ENCODE measurements around the gene LRRC1.
A peak's percentile ranks its signal among the peaks of the same experiment; 100 is the strongest.

The LRRC1 gene

DNA sequence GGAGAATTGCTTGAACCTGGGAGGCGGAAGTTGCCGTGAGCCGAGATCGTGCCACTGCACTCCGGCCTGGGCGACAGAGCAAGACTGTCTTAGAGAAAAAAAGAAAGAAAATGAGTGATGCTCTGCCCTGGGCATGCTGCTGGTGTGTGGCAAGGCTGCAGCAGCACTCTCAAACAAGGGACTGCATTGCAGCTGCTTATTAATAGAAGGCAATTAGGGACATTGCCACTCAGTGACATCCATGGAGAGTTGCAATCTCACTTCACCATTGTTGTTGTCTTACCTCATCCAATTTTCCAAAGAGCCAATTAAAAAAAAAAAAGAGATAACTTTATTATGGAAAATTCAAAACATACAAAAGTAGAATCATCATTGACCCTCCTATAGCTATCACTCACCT is 131.1 kb downstream of the LRRC1 start:
- no peak for DNase-seq (ENCODE audit: low read depth)

DNA sequence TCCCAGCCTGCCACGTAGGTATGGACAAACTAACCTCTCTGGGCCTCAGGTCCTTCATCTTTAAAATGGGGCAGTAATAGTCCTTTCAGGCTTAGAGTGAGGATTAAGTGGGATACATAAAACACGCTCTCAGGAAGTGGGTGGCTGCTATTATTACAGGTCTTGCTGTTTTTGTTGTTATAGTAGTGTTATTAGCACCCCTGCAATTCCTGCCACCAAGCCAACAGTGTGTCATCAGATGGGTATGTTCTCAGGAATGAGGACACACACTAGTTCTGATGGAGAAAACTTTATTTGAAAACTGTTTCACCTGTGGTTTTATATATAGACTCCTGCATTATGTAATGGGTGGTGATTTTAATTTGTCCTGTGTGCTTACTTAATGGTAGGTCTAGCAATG is 131.7 kb downstream of the LRRC1 start:
- DNase-seq (ENCODE audit: low read depth): no peak

DNA sequence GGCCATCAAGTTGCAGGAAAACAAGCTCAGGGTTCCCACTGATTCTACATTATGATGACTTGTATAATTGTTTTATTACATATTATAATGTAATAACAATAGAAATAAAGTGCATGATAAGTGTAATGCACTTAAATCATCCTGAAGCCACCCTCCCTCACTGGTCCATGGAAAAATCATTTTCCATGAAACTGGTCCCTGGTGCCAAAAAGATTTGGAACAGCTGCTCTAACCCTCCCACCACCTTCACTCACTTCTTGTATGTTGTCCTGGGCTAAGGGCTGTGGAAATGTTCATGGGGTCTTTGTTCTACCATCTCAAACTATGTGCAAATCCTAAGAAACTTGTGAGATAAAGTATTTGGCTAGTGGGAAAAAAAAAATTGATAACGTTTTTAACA is 133.8 kb downstream of the LRRC1 start:
- DNase-seq (ENCODE audit: low read depth): no peak

DNA sequence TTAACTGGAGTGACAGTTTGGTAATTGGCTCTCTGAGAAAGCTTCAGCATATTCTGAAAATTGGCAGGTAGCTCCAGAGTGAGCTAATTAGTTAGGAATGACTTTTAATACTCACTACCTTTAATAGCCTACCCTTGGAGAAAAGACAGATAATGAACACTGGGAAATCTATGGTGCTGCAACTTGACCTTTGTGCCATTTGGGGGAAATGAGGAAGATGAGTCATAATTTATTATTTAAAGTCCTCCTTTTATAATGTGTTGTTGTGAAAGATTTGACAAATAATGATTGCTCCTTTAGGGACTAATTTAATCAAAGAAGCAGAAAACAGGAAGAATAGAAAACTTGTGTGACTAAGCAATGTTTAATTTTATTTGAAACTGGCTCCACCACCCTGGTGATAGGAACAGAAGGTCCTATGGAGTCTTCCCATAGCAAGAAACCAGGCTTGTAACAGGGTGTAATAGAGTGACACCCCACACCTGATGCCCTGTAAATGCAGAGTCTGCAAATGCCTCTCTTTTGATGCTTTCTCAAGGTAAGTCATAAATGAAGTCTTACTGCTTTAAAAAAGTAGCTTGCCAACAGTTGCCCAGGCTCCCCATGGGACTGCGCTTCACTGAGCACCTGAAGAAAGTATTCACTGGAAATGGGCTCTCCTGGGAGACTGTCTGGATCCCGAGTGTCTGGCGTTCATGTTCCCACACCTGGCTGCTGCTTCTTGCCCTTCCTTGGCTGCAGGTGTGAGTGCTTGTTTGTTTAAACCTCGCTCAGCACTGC is 134.4 kb downstream of the LRRC1 start:
- DNase-seq (ENCODE audit: low read depth): no peak

DNA sequence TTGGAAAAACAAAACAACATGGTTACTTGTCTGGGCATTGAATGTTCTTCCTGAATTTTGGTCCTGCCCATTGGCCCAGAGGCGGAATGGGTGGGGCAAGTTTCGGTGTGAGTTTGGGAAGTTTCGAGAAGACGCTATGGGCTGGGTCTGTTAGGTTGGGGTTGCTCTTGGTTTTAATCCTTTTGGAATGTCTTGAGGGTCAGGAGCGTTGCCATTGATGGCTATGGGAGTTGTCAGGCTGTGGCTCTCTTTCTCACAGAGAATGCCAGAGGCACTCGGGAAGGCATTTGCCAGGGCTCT is 135.0 kb downstream of the LRRC1 start:
- no peak for DNase-seq (ENCODE audit: low read depth)

DNA sequence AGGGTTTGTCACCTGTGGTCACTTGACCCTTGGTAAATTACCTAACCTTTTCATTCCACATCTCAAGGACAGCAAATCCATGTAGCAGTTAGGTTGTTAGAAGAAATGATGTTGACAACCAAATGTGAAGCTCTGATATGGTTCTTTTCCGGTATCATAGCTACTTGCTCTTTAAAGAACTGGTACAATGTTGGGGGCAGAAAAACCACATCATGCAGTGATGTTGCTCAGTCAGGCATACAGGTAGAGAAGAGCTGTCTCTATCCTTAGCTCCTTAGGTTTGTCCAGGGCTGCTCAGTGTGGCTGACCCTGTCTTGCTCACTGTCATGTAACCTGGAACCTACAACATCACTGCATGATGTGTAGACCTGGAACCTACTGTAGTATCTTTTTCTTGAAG is 135.5 kb downstream of the LRRC1 start:
- DNase-seq (ENCODE audit: low read depth): no peak

DNA sequence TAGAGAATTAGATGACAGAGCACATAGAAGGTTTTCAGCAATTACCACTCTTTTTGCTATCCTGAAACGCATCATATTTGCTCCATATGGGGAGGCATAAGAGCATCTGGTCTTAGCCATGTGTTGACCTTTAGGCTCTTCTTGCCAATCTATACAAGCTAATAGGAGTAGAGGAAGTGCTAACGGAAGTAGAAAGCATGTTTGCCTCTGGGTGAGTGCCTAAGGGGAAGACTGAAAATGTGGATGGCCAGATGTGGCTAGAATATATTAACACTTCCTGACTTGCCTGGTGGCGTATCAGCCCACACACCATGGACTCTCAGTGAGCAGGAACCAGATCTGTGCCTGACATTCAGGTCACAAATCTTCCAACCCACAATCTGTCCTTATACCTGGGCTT is 136.3 kb downstream of the LRRC1 start:
- no peak for DNase-seq (ENCODE audit: low read depth)

DNA sequence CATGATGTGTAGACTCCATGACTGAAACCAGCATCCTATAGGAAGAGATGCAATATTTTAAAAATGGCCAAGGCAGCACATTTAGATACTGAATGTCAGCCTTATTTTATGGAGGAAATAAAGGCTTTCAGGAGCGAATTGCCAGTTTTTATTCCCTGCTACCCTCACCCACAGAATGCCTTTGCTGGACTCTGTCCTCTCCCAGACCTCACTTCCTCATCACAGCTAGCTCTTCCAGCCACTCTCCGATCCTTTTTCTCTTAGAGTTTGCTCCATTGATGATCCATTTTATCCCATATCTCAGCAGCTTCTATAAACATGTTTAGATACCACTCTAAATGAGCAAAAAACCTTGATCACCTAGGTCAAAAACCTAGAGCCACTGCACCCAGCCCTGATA is 137.7 kb downstream of the LRRC1 start:
- no peak for DNase-seq (ENCODE audit: low read depth)

DNA sequence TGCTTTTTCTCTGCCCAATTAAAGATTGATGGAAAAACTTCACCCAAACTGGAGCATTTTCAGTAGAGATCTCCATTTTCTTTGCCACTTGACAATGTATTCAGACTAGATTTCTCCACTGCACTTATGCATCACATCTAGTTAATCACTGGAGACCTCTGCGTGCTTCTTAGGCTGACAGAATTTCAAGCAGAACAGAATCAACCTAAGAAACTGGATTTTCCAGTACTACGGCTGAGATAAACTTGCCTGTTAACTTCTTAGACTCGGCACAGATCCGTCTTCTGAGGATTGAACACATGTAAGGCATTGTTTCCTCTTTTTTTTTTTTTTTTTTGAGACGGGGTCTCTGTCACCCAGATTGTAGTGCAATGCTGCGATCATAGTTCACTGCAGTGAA is 139.2 kb downstream of the LRRC1 start:
- DNase-seq (ENCODE audit: low read depth): no peak

DNA sequence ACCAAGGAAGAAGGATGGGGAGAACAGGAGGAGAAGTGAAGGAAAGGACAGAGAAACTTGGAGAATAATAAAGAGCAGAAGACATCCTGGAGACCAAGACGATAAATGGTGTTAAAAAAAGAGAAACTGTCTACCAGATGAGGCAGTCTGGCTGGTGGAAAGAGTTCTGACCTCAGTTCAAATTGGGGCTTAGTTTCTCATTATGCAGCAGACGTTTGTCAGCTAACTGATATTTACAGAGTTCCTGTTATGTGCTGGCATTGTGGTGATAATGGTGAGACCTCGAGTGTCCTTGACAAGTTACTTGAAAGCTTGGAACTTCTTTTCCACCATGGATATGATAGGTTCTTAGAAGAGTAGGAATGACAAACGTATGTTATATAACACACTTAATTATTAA is 142.7 kb downstream of the LRRC1 start:
- DNase-seq (ENCODE audit: low read depth): no peak

DNA sequence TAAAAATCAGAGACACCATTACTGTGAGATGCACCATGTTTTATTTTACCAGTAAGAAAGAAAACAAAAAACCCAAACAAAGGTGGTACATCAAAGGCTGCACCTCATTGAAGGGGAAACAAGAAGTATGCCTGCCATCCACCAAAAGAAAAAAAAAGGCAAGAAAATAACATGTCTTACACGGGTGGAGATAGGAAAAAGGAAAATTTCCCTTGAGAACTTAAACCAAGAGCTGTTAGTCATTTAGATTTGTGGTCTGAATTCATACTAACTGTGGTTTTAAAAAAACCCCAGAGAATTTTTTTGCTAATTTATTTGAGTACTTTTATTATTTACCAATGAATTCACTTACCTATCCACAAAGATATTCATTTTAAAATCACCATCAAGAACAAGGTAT is 144.0 kb downstream of the LRRC1 start:
- no peak for DNase-seq (ENCODE audit: low read depth)

DNA sequence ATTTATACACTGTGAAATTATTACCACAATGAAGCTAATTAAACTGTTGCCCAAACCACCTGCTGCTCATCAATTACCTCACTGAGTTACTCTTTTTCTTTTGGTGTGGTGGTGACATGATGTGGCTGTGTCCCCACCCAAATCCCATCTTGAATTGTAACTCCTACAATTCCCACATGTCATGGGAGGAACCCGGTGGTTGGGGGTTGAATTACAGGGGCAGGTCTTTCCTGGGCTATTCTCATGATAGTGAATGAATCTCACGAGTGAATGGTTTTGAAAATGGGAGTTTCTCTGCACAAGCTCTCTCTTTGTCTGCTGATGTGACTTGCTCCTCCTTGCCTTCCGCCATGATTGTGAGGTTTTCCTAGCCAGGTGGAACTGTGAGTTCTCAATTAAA is 145.0 kb downstream of the LRRC1 start:
- DNase-seq (ENCODE audit: low read depth): no peak

DNA sequence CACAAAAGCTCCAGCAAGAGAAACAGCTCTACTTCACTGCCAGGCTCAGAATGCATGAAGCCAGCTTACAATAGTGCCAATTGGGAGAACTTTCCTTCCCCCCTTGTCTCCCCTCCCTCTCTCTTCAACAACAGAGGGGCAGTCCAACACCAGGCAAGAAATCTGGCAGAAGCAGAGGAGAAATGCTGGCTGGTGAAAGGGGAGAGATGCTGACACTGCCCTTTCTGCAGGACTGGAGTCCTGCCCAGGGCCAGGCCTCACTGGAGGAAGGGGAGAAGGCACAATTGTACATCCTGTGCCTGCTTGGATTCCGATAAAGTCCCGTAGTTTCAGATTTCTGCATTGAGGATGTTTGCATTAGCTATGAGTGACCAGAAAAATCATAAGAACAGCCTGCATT is 148.6 kb downstream of the LRRC1 start:
- DNase-seq (ENCODE audit: low read depth): peak; percentile 53

DNA sequence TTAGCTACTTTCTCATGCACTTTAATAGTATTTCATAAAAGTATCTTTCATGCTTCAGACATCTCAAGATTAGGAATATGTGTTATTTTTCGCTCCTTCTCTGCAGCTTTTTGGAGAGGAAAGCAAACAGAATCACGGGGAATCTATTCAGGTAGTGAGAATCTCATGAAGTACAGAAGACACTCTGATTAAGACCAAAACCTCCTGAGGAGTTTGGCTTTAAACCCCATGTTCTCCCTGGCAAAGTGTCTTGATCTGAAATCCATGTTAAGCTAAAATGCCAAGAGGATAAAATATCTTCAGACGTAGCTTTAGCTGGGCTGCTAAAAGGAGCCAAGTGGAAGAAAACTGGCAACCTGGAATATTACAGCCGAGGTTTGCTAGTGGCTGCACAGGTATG is 149.3 kb downstream of the LRRC1 start:
- DNase-seq (ENCODE audit: low read depth): no peak

DNA sequence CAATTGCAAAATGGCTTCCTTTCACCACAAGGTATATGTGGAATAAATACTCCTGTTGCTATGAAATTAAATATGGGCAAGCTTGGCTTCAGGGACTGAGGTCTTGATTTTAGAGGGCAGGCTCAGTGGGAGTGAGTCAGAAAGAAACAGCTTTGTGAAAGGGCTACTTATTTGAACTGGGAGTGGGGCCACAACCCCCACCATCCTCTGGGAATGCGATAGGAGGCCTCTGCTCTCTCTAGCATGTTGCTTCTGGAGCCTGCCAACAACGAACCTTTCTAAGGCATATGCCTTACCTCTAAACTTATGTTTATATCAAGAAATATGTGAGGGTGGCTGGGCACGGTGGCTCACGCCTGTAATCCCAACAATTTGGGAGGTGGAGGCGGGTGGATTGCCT is 149.7 kb downstream of the LRRC1 start:
- peak; percentile 28 for DNase-seq (ENCODE audit: low read depth)

DNA sequence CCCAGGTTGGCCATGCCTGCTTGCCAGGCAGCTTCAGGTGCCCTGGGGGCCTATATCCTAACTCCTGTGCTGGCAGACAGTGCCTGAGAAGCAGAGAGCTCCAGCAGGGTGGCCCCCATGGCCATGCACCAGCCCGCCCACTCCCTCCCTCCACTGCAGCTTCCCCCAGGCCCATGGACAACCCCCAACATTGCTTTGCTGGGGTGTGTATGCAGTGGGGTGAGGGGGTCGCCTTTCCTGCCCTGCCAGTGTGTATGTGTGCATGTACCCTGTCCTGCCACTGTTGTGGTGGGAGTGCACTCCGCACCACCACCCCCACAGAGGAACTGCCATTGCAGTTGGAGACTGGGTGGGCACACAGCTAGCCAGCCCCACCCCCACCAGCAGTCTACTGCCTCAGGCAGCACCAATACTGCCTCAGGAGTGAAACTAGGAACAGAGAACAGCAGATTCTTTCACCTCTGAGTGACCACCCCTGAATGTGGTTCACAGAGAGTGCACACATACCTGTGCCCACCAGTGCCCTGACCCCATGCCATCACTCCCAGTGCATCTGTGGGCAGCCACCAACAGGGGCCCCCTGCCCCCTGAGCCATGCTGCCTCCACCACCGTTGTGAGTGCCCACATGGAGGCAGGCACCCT is 151.1 kb downstream of the LRRC1 start:
- DNase-seq (ENCODE audit: low read depth): no peak

DNA sequence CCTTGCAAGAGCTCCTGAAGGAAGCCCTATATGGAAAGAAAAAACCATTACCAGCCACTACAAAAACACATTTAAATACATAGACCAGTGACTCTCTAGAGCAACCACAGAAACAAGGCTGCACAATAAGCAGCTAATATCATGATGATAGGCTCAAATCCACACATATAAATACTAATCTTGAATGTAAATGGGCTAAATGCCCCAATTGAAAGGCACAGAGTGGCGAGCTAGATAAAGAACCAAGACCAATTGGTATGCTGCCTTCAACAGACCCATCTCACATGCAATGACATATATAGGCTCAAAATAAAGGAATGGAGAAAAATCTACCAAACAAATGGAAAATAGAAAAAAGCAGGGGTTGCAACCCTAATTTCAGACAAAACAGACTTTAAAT is 153.0 kb downstream of the LRRC1 start:
- DNase-seq (ENCODE audit: low read depth): no peak

DNA sequence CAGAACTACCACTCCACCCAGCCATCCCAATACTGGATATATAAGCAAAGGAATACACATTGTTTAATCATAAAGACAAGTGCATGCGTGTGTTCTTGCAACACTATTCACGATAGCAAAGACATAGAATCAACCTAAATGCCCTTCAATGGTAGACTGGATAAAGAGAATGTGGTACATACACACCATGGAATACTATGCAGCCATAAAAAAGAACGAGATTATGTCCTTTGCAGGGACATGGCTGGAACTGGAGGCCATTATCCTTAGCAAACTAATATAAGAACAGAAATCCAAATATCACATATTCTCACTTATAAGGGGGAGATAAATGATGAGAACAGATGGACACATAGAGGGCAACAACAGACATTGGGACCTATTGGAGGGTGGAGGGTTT is 156.6 kb downstream of the LRRC1 start:
- no peak for DNase-seq (ENCODE audit: low read depth)

DNA sequence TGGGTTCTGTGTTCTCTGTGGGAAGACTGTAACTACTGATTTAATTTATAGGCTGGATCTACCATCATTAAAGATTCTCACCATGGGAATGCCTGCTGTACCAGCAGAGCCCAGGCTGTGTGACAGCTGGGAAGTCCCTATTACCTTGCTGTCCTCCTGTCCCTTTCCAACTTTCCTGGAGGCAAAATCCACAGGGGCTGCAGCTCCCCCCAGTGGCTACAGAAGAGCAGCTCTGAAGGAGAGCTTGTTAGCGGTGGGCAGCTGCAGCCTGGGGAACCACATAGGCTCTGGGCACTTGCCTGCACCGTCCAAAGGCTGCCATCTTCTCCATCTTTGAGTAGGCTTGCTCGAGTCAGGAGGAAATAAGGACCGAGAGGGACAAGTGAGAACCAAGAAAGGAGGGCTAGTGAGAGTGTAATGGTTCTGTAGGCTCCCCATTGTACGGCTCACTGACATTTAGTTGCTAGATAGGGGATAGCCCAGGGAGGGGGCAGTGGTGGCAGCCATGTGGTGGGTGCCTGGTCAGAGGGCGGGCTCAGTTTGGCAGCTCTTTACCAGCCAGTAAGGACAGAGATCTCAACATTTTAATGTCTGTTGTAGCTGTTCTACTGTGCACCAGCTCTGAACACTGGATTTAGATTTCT is 161.4 kb downstream of the LRRC1 start:
- peak; percentile 47 for DNase-seq (ENCODE audit: low read depth)

DNA sequence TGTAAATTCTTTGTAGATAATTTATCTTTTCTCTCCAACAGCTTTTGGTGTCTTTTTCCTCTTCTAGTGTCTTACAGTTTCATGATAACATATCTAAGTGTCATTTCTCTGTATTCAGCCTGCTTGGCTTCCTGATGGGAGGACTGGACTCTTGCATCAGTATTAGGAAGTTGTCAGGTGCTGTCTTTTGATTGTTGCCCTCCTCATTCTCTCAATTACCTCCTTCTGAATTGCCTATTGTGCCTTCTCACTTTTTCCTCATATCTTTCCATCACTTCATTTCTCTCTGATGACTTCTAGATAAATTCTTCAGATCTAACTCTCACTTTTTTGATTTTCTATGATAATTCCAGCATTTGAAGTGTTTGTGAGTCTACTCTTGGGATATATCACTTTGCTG is 162.0 kb downstream of the LRRC1 start:
- no peak for DNase-seq (ENCODE audit: low read depth)

DNA sequence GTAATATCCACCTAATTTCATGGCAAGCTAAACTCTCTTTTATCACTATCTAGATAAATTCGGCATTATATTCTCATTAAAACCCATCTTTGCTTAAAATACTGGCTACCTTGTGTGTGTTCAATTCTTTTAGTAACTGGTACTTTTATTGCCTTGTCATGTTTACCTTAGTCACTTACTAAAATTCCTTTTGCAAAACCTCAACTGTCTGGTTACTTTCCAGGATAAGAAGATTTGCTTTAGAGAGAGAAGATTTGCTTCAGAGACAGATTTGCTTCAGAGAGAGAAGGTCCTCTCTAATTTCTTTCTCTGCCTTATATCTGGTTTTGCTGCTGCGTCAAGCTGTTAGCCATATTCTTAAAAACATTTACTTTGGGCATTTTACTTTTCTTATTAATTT is 164.9 kb downstream of the LRRC1 start:
- no peak for DNase-seq (ENCODE audit: low read depth)

DNA sequence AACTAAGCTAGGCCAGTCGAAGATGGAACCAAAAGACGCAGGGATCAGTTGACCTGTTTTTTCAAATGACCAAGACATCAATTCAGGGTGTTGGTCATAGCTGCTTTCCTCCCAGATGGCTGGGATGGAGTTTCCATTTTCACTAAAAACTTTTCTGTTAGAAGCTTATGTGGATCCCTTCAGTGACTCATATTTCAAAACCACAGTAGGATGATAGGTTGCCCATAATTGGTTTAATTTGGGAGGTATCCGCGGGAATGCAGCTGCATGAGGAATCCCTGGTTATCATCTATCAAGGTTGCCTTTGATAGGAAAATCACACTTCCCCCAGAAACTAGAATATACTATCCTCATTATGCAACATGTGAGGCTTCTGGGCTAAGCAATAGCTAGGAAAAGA is 165.5 kb downstream of the LRRC1 start:
- DNase-seq (ENCODE audit: low read depth): no peak

DNA sequence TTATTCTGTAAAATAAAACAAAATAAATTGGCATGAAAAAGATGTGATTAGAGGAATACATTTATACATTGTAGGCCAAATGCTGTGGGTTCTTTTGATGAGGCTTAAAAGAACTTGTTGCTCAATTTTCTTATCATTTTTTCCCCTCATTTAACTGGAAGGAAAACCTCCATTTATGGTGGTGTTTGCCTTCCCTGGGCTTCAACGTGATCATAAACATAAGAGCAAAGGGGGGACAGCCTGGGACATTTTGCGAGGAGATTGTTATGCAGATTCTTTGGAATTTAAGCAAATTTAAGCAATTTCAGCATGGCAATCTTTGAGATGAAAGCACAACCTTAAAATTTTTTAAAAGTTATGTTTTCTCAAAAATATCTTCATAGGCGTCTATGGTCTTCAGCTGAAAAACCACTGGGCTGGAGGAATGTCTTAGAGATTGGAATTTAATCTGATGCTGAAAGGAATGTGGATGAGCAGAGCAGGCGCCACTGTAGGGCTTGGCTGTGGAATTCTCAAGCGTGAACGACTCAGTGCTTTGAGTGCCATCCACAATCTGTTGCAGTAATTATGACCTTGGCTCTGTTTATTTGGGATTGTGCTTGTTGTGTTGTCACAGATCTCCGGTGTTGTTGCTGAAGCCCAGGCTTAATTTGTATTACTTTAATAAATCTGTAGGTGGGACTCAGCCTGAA is 167.0 kb downstream of the LRRC1 start:
- no peak for DNase-seq (ENCODE audit: low read depth)
